ENCODE data around the gene SPTSSB.

SPTSSB gene

GRCh38 chr3:161336661-161337060 is 34.7 kb downstream of the SPTSSB start:
- H3K4me3 ChIP-seq (ENCODE audit: control insufficient read depth, low read depth, low read length): no peak overlapping the region
- no peak for DNase-seq (ENCODE audit: low read depth)
- no peak for TF ChIP-seq CTCF (IDR thresholded peaks at IDR 0.05; ENCODE audit: control insufficient read depth, insufficient read depth, low read depth, low read length, missing control alignments)

GRCh38 chr3:161333696-161334095 is 37.6 kb downstream of the SPTSSB start:
- no peak for DNase-seq (ENCODE audit: low read depth)
- H3K4me3 ChIP-seq (ENCODE audit: control insufficient read depth, low read depth, low read length): no peak overlapping the region
- TF ChIP-seq CTCF (IDR thresholded peaks at IDR 0.05; ENCODE audit: control insufficient read depth, insufficient read depth, low read depth, low read length, missing control alignments): no peak

DNA sequence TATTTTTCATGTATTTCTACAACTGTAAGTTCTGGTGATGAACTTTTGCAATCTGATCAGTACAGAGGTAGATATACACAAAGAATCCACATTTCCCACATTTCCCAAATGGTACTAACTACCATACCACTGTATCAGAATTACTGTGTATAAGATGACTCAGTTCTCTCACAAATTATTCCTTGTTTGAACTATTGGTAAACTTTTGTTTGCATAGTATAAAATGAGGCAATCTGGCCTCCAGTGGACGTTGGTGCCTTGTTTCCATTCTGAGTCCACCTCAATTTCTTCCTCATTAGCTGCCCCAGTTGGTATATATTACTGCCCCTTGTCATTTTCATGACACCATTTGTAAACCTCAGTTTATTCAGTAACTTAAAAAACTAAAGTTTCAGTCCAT is 38.5 kb downstream of the SPTSSB start:
- no peak for TF ChIP-seq CTCF (IDR thresholded peaks at IDR 0.05; ENCODE audit: control insufficient read depth, insufficient read depth, low read depth, low read length, missing control alignments)
- no peak overlapping the region for H3K4me3 ChIP-seq (ENCODE audit: control insufficient read depth, low read depth, low read length)
- DNase-seq (ENCODE audit: low read depth): no peak

DNA sequence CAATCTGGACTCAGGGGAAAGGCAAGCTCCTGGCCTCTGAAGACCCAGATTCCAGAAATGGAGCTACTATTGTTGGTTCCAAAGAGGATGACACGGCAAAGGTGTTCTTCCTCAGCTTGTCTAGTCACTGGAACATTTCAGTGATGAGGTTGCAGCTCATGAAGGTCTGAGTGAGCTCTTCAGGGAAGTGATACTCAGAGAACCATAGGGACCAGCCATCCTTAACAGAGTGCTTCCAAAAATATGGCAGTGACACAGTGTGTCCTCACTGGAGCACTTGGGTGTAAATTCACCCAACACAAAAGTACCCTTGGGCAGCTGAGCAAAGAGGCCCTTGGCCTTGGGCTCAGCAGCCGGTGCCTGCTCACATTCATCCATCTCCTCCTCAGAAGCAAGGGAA is 46.3 kb downstream of the SPTSSB start:
- DNase-seq (ENCODE audit: low read depth): no peak
- H3K4me3 ChIP-seq (ENCODE audit: control insufficient read depth, low read depth, low read length): no peak overlapping the region
- TF ChIP-seq CTCF (IDR thresholded peaks at IDR 0.05; ENCODE audit: control insufficient read depth, insufficient read depth, low read depth, low read length, missing control alignments): no peak

DNA sequence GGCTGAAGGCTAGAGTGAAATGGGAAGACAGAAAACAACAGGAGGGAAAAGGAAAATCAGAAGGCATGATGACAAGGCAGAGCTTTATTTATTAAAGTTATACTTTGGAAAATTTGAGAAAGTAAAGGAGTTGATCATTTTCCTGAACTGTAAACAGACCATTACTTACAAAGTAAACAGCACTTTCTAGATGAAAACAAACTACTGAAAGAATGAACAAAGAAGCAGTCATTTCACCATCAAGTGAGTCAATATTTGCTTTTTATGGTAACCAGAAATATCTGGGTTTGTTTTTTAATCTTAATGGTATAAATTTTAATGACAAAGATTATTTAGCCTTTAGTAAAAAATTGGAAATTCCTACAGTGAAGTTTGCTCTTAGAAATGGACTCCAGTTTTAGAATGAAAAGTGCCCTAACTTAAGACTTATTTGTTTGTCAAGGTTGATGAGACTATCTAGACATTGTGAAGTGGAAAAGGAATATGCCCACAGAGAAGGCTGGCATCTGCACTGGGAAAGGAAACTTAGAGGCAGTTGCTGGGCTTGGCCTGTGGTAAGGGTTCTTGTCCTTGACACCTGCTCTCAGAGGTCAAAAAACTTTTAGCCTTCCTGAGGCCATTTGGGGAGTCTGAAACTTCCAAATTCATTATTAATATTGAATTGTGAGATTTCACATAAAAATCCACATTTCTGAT is 47.2 kb downstream of the SPTSSB start:
- no peak overlapping the region for H3K4me3 ChIP-seq (ENCODE audit: control insufficient read depth, low read depth, low read length)
- DNase-seq (ENCODE audit: low read depth): no peak
- no peak for TF ChIP-seq CTCF (IDR thresholded peaks at IDR 0.05; ENCODE audit: control insufficient read depth, insufficient read depth, low read depth, low read length, missing control alignments)

- DNase-seq (ENCODE audit: low read depth): no peak
- H3K4me3 ChIP-seq (ENCODE audit: control insufficient read depth, low read depth, low read length): no peak overlapping the region
- no peak for TF ChIP-seq CTCF (IDR thresholded peaks at IDR 0.05; ENCODE audit: control insufficient read depth, insufficient read depth, low read depth, low read length, missing control alignments)
These were observed 48.3 kb downstream of the SPTSSB start for GRCh38 chr3:161322781-161323568.

All from AG09309 (cell line).